Measurements from ENCODE around the gene PLA2G4B. TPM values are rescaled to one million over a fixed set of nuclear protein-coding genes. Genes with fewer than 3 reads are reported as not detected.

PLA2G4B gene
- polyA plus RNA-seq, 1 donor, result 7.0 TPM

DNA sequence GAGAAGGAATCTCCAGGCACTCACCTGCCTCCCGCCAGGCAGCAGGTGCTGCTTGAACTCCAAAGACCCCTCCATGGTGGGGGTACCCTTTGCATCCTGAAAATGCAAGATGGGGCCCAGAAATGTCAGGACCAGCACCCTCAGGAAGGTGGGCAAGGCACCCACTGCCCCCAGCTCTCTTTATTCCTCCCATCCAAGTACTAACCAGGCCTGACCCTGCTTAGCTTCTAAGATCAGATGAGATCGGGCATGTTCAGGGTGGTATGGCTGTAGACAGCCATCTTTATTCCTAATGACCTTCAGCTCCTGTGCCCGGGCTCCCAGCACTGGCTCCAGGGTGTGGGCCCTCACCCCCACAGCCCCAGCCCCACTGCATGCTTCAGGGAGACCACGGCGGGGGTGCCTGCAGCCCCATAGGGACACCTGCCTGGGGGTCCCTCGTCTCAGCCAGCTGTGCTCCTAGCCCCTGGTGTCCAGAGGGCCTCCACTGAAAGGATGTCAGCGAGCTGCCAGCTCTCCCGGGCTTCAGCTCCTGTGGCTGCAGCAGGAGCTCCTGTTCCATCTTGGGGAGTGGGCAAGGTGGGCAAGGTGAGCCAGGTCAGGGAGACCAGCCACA lies 13.2 kb downstream of the PLA2G4B start:
- no peak for DNase-seq

DNA sequence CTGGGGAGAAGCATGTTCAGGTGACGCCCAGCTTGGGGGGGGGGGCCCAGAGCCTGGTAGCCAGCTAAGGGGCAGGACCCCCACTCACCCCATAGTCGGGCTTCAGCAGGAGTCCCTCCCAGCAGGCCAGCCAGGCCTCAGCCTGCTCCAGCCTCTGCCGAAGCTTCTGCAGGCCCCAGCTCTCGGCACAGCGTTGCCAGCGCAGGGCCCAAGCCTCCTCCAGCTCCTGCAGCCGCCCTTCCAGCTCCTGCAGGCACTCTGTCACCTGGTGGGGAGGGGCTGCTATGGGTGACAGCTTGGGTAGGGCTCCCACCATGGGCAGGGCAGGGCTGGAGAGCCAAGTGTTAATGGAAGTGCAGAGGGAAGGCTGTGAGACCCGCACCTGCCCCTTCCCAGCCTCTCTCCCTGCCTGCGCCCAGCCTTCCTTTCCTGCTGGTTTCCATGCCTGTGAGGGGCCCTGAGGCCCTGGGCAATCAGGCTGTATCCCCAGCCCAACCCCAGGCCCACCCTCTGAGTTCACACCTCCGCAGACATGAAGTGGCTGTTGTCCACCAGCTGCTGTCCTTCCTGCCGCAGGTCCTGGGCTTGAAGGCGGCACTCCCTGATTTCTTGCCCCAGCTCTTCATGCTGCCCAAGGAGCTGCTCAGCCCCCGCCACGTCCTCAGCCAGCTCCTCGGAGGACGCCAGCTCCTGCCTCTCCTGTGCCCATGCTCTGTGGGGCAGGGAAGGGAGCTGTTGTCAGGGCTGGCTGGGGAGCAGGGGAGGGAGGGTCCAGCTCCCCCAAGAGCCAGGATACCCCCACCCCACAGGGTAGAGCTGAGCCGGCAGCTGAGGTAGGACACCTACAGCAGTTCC lies 14.3 kb downstream of the PLA2G4B start:
- DNase-seq, result no peak

DNA sequence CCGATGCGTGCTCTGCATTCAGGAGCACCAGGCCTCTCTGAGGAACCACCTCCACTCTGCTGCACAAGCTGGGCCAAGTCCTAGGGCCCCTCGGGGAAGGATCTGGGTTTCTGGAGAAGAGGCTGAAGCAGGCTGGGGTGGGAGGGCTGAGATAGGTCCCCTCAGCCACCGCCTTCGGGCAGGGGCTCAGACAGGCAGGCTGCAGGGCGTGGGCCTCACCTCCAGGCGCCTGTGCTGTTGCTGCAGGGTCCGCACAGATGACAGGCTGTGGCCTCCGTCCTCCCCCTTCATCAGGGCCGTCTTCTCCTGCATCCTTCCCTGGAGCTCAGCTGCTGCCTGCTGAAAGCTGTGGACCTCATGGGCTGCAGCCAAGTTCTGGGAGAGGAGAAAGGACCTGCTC lies 15.2 kb downstream of the PLA2G4B start:
- no peak for DNase-seq

GRCh38 chr15:41854443-41854842 lies 15.8 kb downstream of the PLA2G4B start:
- no peak for DNase-seq

GRCh38 chr15:41855261-41855961 lies 16.8 kb downstream of the PLA2G4B start:
- peak; percentile 56 for DNase-seq

GRCh38 chr15:41856262-41856661 lies 17.6 kb downstream of the PLA2G4B start:
- no peak for DNase-seq

DNA sequence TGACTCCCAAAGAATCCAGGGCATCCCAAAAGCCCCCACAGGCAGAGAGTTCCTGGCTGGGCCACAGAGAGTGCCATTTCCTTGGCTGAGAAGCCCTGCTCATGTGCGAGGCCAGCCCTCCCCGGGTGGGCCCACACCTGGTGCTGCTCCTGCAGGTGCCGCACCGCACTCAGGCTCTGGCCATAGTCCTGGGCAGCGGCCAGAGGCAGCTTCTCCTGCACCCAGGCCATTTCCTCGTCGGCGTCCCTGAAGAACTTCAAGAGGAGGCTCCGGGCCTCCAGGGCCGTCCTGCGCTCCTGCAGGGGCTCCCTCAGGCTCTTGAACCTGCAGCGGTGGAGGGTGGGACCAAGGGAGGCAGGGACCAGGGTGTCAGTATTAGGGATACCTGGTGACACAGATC lies 18.1 kb downstream of the PLA2G4B start:
- no peak for DNase-seq

DNA sequence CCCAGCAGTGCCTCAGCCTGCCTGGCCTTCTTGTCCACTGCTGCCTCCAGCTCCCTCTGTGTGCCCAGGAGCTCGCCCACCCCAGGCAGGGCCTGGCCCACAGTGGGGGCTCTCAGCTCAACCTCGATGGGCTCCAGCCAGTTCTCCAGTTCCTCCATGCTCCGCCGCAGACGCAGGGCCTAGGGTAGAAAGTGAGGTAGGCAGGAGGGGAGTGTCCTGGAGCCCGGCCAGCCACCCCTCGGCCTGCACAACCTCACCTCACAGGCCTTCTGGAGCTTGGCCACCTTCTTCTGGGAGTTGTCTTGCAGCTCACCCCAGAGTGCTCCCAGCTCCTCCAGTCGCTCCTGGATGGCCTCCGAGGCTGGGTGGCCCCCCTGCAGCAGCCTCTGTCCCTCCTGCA lies 18.7 kb downstream of the PLA2G4B start:
- no peak for DNase-seq

DNA sequence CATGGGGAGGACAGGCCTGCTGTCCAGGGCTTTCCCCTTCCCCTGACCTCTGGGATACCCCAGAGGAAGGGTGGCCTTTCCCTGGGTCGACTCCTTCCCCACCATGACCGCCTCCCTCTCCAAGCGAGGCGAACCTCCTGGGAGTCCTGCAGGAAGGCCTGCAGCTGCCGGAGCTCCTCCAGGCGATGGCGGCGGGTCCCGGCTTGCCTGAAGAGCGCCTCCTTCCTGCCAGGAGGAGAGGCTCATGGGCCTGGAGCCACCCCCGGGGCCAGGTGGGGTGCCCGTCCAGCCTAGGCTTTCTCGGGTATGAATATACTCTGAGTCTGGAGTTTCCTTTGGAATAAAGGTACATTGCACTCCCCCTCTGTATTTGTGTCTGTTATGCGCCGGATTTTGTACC lies 20.1 kb downstream of the PLA2G4B start:
- no peak for DNase-seq

DNA sequence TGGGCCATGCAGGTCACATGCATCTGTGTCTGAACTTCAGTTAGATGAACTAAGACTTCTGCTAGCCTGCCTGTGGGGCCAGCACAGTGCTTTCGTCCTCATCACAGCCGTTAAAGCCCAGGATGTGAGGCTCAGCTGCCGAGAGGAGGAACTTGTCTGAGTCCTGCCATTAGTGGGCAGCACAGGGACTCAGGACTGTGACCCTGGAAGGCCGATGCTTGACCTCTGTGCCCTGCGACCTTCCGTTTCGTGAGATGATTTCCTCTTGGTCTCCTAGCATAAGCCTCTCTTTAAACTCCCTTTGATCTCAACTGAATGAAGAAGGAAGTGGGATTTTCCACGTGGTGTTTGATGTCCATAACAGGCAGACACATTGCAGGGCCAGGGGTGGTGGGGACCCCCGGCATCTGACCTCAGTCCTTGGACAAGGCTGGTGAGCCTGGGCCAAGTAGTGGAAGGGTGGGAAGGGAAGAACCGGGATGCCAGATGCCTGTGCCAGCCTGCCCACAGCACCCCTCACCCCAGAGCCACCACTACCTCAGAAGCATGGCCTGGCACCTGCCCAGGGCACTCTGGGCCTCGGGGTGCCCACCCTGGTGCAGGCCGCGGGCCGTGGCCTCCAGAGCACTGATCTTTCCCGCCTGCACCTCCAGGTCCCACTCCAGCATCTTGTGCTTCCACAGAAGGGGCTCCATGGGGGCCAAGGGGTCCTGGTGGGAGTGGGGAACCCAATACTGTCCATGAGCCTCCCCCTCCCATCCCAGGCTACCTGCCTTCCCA lies 21.6 kb downstream of the PLA2G4B start:
- DNase-seq, result no peak

- no peak for DNase-seq
Measured at GRCh38 chr15:41861736-41862356, 23.2 kb downstream of the PLA2G4B start.

DNA sequence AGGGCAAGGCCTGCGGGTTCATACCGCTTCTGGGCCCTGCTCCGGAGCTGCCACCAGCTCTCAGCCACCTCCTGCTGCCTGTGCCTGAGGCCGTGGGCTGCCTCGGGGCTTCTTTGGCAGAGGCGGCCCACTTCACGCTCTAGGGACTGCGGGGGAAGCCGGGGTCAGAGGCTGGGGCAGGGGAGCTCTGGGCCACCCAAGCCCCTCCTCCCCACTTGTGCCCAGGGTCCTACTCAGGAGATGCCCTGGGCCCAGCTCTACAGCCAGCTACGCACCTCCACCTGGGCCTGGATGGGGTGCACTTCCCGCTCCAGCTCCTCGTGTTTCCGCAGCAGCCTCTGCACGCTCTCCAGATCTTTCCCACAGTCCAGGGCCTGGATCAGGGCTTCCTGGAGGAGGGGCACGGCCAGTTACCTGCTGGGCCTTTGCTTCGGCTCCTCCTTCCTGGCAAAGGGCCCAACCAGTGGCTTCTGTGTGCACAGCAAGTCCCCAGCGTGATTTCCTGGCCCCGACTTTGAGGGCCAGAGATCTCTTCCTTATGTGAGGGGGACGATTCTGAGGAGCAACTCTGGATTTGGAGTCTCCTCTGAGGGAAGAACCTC lies 24.0 kb downstream of the PLA2G4B start:
- no peak for DNase-seq

DNA sequence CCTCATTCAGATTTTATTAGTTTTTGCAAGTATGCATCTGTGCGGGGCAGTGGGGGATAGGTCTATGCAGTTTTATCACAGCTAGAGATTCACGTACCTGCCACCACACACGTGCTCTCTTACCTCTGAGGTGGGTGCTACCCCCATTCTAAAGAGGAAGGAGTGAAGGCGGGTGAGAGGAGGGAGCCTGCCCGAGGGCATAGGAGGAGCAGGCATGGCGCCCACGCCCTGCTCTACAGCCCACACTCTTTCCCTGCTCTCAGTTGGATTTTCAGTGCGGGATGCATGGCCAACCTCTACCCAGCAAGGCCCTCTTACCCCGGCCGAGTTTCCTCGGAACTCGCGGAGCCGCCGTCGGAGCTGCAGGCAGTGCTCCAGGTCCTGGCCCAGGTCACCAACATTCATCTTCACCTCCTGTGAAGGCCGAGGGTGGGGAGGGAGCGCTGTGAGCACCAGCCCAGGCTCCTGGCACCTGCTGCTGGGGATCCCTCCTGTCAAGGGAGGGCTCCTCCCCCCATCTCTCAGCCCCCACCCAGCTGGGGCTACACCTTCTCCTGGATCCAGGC lies 26.9 kb downstream of the PLA2G4B start:
- no peak for DNase-seq

GRCh38 chr15:41866263-41866703 lies 27.6 kb downstream of the PLA2G4B start:
- no peak for DNase-seq

DNA sequence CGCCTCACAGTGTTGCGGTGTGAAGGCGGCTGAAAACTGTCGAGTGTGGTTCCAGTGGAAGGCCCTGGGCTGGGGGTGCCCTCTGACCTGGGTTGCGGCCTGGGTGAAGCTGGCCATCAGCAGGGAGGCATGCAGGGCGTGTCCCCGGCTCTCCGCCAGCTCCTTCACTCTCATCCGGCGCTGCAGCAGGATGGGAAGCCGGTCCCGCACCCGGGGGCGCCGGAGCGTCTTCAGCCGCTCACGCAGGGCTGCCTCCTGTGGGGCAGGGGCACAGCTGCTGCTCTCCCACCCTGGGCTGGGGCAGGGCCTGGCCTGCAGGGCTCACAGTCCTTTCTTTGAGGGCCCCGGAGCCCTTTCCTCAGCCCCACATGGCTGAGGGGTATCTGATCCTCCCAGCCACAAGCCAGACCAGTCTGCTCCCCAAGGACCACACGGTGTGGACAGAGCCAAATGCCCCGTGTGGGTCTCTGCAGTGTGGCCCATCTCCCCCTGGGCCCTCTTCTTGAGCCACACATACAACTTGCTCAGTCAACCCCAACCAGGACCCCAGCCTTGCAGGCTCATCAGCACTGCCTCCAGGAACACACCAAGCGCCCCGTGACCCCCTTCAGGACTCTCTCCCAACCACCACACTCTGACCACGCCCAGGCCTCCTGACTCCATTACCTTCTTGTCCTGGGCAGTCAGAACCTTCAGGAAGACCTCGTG lies 28.4 kb downstream of the PLA2G4B start:
- DNase-seq, result no peak

DNA sequence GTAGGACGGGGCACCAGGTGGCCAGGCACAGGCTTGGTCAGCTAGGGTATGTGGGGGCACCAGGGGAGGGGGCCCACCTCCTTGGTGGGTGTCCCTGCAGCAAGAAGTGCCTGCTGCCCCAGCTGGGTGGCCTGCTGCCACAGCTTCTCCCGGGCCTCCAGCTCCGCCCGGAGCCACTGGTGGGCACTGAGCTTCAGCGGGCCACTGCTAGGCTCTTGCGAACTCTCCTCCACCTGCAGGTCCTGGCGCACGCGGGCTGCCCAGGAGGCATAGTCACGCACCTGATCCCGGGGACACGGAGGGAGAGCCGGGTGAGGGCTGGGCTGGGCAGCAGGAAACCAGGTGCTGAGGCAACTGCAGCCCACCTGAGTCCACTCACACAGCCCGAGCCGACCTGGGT lies 29.7 kb downstream of the PLA2G4B start:
- DNase-seq, result no peak

- DNase-seq, result no peak
Measured at GRCh38 chr15:41869770-41870688, 31.4 kb downstream of the PLA2G4B start.

DNA sequence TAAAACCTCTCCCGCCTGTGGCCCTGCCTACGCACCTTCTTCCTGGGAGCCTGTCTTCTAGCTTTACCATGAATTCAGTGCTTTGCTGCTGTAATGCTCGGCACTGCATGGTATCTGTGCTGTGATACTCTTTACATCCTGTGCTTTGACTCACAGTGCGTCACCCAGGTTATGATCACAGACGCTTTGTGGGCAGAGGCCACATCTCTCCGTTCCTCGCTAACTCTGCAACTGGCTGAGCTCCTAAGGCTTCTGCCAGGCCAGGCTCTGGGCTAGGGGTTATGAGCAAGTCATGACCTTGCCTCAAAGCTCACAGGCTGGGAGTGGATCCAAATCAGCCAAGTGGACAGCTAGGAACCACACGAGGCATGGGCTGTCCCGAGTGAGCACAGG lies 32.0 kb downstream of the PLA2G4B start:
- no peak for DNase-seq

DNA sequence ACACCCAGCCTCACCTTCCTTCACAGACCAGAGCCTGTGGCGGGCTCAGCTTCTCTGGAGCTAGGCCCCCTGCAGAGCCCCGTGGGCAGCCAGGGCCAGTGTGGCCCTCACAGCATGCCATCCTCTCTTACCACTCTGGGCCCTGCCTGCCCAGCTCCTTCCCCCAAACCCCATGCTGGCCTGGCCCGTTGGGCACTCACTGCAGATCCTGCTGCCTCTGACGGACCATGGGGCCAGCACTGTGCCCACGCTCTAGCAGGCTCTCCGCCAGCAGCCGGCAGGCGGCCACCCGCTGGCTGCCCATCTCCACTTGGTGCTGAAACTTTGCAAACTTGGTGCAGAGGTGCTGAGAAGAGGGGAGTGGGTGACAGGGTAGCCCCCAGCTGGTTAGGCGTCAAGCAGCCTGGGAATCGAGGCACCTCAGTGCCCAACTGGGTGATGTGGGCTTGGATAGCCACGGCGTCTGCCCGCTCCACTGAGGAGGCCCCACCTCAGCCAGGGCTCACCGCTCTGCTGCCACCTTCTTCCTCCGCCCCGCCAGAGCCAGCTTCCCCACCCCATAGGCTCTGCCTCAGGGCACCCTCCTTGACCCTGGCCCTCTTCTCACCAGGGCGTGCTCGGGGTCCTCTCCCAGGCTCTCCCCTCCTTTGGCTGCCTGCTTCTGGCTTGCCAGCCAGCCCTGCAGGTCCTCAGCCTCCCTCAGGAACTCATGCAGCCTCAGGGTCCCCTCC lies 32.7 kb downstream of the PLA2G4B start:
- DNase-seq, result no peak
